HCT116 (cell line): ENCODE measurements around the gene ANO6. TPM values are rescaled to one million over a fixed set of nuclear protein-coding genes. Genes with fewer than 3 reads are reported as not detected.

Source experiments
- ATAC-seq: fragments of 200-7000 bp; cut with Tn5 transposase; 2 replicates; pipeline ENCODE4 v1.9.1; 2020; ENCODE audit warnings: mild to moderate bottlenecking, moderate library complexity
- BruUV-seq: library from RNA; stranded (reverse); fragments of 400-500 nt; replicated peaks from 2 replicates; lab custom pipeline; 2021; lab: Mats Ljungman, UMichigan
- CTCF ChIA-PET: fragments of 300-600 bp; sonication (Branson Sonifier 250); formaldehyde crosslinking; loops from one replicate; lab custom pipeline; 2021; ENCODE audit warnings: antibody characterized with exemption; lab: Charles Lee
- POLR2A ChIA-PET: fragments of 300-600, 350-600 bp; sonication (Branson Sonifier 250); formaldehyde crosslinking; loops from one replicate; lab custom pipeline; 2021; ENCODE audit warnings: antibody characterized with exemption; lab: Charles Lee
- RAD21 ChIA-PET, 2 experiments: fragments of 300-600 bp; sonication (Branson Sonifier 250); formaldehyde crosslinking; loops; one replicate each; lab custom pipeline; 2023; ENCODE audit warnings: low total read pairs in 2 of 2; ENCODE audit not compliant: uncharacterized antibody in 2 of 2, unreplicated experiment in 2 of 2, low non-redundant PET in 1 of 2; lab: Charles Lee
- DNase-seq: peaks from one replicate; pipeline ENCODE4 v3.0.0-alpha.2; 2010; ENCODE audit warnings: low read depth, low spot score
- H2AFZ ChIP-seq: fragments of 200-600 bp; shearing (Covaris generic), sonication (generic); 2 replicates; pipeline ENCODE4 v1.6.1; 2017; ENCODE audit warnings: low read depth, mixed run types, mixed read lengths, antibody characterized with exemption, low read length; ENCODE audit not compliant: poor library complexity, severe bottlenecking
- H3K27ac ChIP-seq: 2 replicates; pipeline ENCODE4 v1.5.1; 2012; ENCODE audit warnings: low read depth, low read length
- H3K27me3 ChIP-seq: fragments of 200-600 bp; sonication (generic); 2 replicates; pipeline ENCODE4 v1.6.1; 2016; ENCODE audit warnings: mixed run types, low read length, mixed read lengths; ENCODE audit not compliant: insufficient read depth
- H3K36me3 ChIP-seq, 2 experiments: fragments of 200-500 bp in 1 of 2; fragments of 200-600 bp in 1 of 2; sonication (Bioruptor generic) in 1 of 2; sonication (generic) in 1 of 2; 2 replicates each; pipeline versions ENCODE4 v1.5.1 to v1.6.1; 2014 to 2016; ENCODE audit warnings: low read length in 2 of 2, inconsistent platforms in 1 of 2, mixed read lengths in 1 of 2, mixed run types in 1 of 2; ENCODE audit not compliant: insufficient read depth in 2 of 2, control insufficient read depth in 1 of 2
- H3K4me1 ChIP-seq, 2 experiments: fragments of 200-600 bp in 1 of 2; sonication (generic) in 1 of 2; 2 replicates each; pipeline versions ENCODE4 v1.5.1 to v1.6.1; 2012 to 2017; ENCODE audit warnings: low read length in 2 of 2, inconsistent platforms in 1 of 2, mild to moderate bottlenecking in 1 of 2, mixed read lengths in 1 of 2, mixed run types in 1 of 2, moderate library complexity in 1 of 2; ENCODE audit not compliant: insufficient read depth in 2 of 2, control insufficient read depth in 1 of 2
- H3K4me2 ChIP-seq: fragments of 200-600 bp; sonication (generic); 2 replicates; pipeline ENCODE4 v1.6.1; 2017; ENCODE audit warnings: mixed run types, low read length, mixed read lengths
- H3K4me3 ChIP-seq, 2 experiments: fragments of 200-600 bp in 1 of 2; sonication (generic) in 1 of 2; replicated peaks in 1 of 2; 2 replicates each; pipeline ENCODE4 v1.5.1; 2011 to 2016; ENCODE audit warnings: low read length in 2 of 2, control low read depth in 1 of 2, low read depth in 1 of 2, mild to moderate bottlenecking in 1 of 2, mixed read lengths in 1 of 2, mixed run types in 1 of 2
- H3K79me2 ChIP-seq: fragments of 200-600 bp; sonication (generic); 2 replicates; pipeline ENCODE4 v1.6.1; 2017; ENCODE audit warnings: mild to moderate bottlenecking, mixed run types, low read length, moderate library complexity, mixed read lengths; ENCODE audit not compliant: insufficient read depth
- H3K9ac ChIP-seq: fragments of 200-600 bp; sonication (generic); 2 replicates; pipeline ENCODE4 v1.6.1; 2016; ENCODE audit warnings: low read length, mixed read lengths
- H3K9me2 ChIP-seq: fragments of 200-600 bp; sonication (generic), shearing (Covaris generic); 2 replicates; pipeline ENCODE4 v1.6.1; 2017; ENCODE audit warnings: mixed run types, mild to moderate bottlenecking, moderate library complexity; ENCODE audit not compliant: insufficient read depth
- H3K9me3 ChIP-seq, 2 experiments: fragments of 200-500 bp in 1 of 2; fragments of 200-600 bp in 1 of 2; sonication (Bioruptor generic) in 1 of 2; sonication (generic) in 1 of 2; 2 replicates each; pipeline ENCODE4 v1.6.1; 2014 to 2017; ENCODE audit warnings: low read length in 2 of 2, mixed read lengths in 2 of 2, inconsistent platforms in 1 of 2, low read depth in 1 of 2, mild to moderate bottlenecking in 1 of 2, mixed run types in 1 of 2, moderate library complexity in 1 of 2; ENCODE audit not compliant: control insufficient read depth in 1 of 2, insufficient read depth in 1 of 2
- H4K20me1 ChIP-seq: fragments of 200-600 bp; sonication (generic), shearing (Covaris generic); 2 replicates; pipeline ENCODE4 v1.6.1; 2017; ENCODE audit warnings: mixed run types, mild to moderate bottlenecking, moderate library complexity; ENCODE audit not compliant: insufficient read depth
- ATF3 ChIP-seq: IDR thresholded peaks from 2 replicates; pipeline ENCODE4 v1.6.1; 2012
- EGR1 ChIP-seq: IDR thresholded peaks from 2 replicates; pipeline ENCODE4 v1.6.1; 2012; ENCODE audit warnings: low read depth
- EZH2phosphoT487 ChIP-seq: fragments of 200-600 bp; IDR thresholded peaks from 2 replicates; pipeline ENCODE4 v1.6.1; 2018; ENCODE audit warnings: antibody characterized with exemption, borderline replicate concordance
- FOSL1 ChIP-seq: IDR thresholded peaks from 2 replicates; pipeline ENCODE4 v1.6.1; 2012; ENCODE audit warnings: low read depth
- JUND ChIP-seq: IDR thresholded peaks from 2 replicates; pipeline ENCODE4 v1.6.1; 2012
- POLR2A ChIP-seq: IDR thresholded peaks from 2 replicates; pipeline ENCODE4 v1.7.0; 2011; ENCODE audit warnings: borderline replicate concordance; ENCODE audit not compliant: insufficient read depth, insufficient read length; ENCODE audit errors: extremely low read depth
- RAD21 ChIP-seq: IDR thresholded peaks from 2 replicates; pipeline ENCODE4 v1.6.1; 2012; ENCODE audit warnings: low read depth, mild to moderate bottlenecking
- SP1 ChIP-seq: IDR thresholded peaks from 2 replicates; pipeline ENCODE4 v1.6.1; 2012; ENCODE audit warnings: low read depth
- YY1 ChIP-seq: IDR thresholded peaks from 2 replicates; pipeline ENCODE4 v1.6.1; 2011; ENCODE audit warnings: low read length, low read depth, moderate library complexity, mild to moderate bottlenecking; ENCODE audit not compliant: insufficient replicate concordance; ENCODE audit errors: extremely low read depth
- ZFX ChIP-seq: fragments of 450-650 bp; IDR thresholded peaks from 2 replicates; pipeline ENCODE4 v1.6.1; 2017
- ZNF274 ChIP-seq: fragments of 200-500 bp; sonication (Bioruptor generic); IDR thresholded peaks from 2 replicates; pipeline ENCODE4 v1.6.1; 2014; ENCODE audit warnings: mild to moderate bottlenecking, low read depth, low read length, inconsistent platforms
- intact Hi-C: fragments of 100-400 bp; cut with micrococcal nuclease; formaldehyde crosslinking; loops from 2 replicates; pipeline ENCODE4 v1.10.0; 2022
- total RNA-seq: library from RNA; stranded (reverse); gene quantifications from one replicate; pipeline ENCODE4 v1.2.1, GENCODE V29; 2021; ENCODE audit not compliant: unreplicated experiment

ANO6 gene
- total RNA-seq, 1 experiment from 2014 or later: 36.7 TPM

GRCh38 chr12:45354399-45354798, 138.5 kb downstream of the ANO6 start:
- ChIA-PET POLR2A (no interaction called here), RAD21 (no interaction called here), CTCF (no interaction called here)
- H3K9me2 ChIP-seq: no peaks in the 10 kb centered on the region
- H3K27ac ChIP-seq: no peak overlapping the region
- no TSS peak for BruUV-seq
- no peak overlapping the region for H3K4me3 ChIP-seq
- peaks cover 5 to 14% of the 10 kb centered on the region in 2 experiments; a peak in 2 of 4 replicates for H3K36me3 ChIP-seq
- no peaks in the 10 kb centered on the region for H4K20me1 ChIP-seq
- ATAC-seq: no peak
- H3K9ac ChIP-seq: no peak overlapping the region
- H3K79me2 ChIP-seq: no peaks in the 10 kb centered on the region
- intact Hi-C loops: no loop called here
- no peaks in the 10 kb centered on the region for H3K9me3 ChIP-seq
- DNase-seq: no peak
- no peak overlapping the region for H2AFZ ChIP-seq
- no peak overlapping the region for H3K4me2 ChIP-seq
- TF ChIP-seq YY1: no peak
- no peak for TF ChIP-seq FOSL1
- no peak for TF ChIP-seq EGR1
- no peak for TF ChIP-seq SP1
- no peak for TF ChIP-seq ZNF274
- H3K4me1 ChIP-seq: no peaks in the 10 kb centered on the region
- H3K27me3 ChIP-seq: no peaks in the 10 kb centered on the region

GRCh38 chr12:45355730-45356129, 139.8 kb downstream of the ANO6 start:
- RAD21 ChIA-PET: no interaction called here
- no peak overlapping the region for H3K27ac ChIP-seq
- ATAC-seq (no peak), DNase-seq (no peak)
- no peaks in the 10 kb centered on the region for H4K20me1 ChIP-seq
- H2AFZ ChIP-seq: no peak overlapping the region
- TF ChIP-seq ZFX (no peak), POLR2A (no peak), JUND (no peak), SP1 (no peak), RAD21 (no peak), ATF3 (no peak), EZH2phosphoT487 (no peak)
- intact Hi-C loops: no loop called here
- H3K79me2 ChIP-seq: no peaks in the 10 kb centered on the region
- H3K9me3 ChIP-seq: no peaks in the 10 kb centered on the region
- POLR2A ChIA-PET: no interaction called here
- H3K9ac ChIP-seq: no peak overlapping the region
- H3K4me2 ChIP-seq: no peak overlapping the region
- no peaks in the 10 kb centered on the region for H3K4me1 ChIP-seq
- CTCF ChIA-PET: no interaction called here
- no peaks in the 10 kb centered on the region for H3K27me3 ChIP-seq
- H3K36me3 ChIP-seq: peaks cover 5 to 6% of the 10 kb centered on the region in 2 experiments; a peak in 2 of 4 replicates
- no TSS peak for BruUV-seq
- no peak overlapping the region for H3K4me3 ChIP-seq
- no peaks in the 10 kb centered on the region for H3K9me2 ChIP-seq
